Panc1 (cell line): ENCODE results near the gene TDO2. TPM values are rescaled to one million over a fixed set of nuclear protein-coding genes. Genes with fewer than 3 reads are reported as not detected.

Source experiments
- ATAC-seq: fragments of 200-7000 bp; cut with Tn5 transposase; 2 replicates; pipeline ENCODE4 v1.9.1; 2020; ENCODE audit warnings: mild to moderate bottlenecking, moderate library complexity
- BruUV-seq: library from RNA; stranded (reverse); fragments of 400-500 nt; replicated peaks from 2 replicates; lab custom pipeline; 2021; lab: Mats Ljungman, UMichigan
- CTCF ChIA-PET: fragments of 300-600 bp; sonication (Branson Sonifier 250); formaldehyde crosslinking; loops from one replicate; lab custom pipeline; 2022; ENCODE audit warnings: antibody characterized with exemption; lab: Charles Lee
- POLR2A ChIA-PET: fragments of 300-600 bp; sonication (Branson Sonifier 250); formaldehyde crosslinking; loops from one replicate; lab custom pipeline; 2022; ENCODE audit warnings: antibody characterized with exemption; lab: Charles Lee
- DNase-seq: peaks from one replicate; pipeline ENCODE4 v3.0.0-alpha.2; 2010; ENCODE audit warnings: low read depth, low spot score
- H3K27ac ChIP-seq: 2 replicates; pipeline ENCODE4 v1.5.1; 2011; ENCODE audit warnings: mild to moderate bottlenecking, low read length, inconsistent platforms
- H3K27me3 ChIP-seq: fragments of 200-500 bp; sonication (Bioruptor generic); 2 replicates; pipeline ENCODE4 v1.6.0; 2014; ENCODE audit warnings: low read length, inconsistent platforms; ENCODE audit not compliant: control insufficient read depth, insufficient read depth
- H3K36me3 ChIP-seq: fragments of 200-500 bp; sonication (Bioruptor generic); 2 replicates; pipeline ENCODE4 v1.5.1; 2014; ENCODE audit warnings: inconsistent platforms, mild to moderate bottlenecking, low read length, moderate library complexity; ENCODE audit not compliant: control insufficient read depth, insufficient read depth
- H3K4me1 ChIP-seq: 2 replicates; pipeline ENCODE4 v1.5.1; 2011; ENCODE audit warnings: inconsistent platforms, mild to moderate bottlenecking, low read length, moderate library complexity; ENCODE audit not compliant: control insufficient read depth, insufficient read depth
- H3K4me3 ChIP-seq, 2 experiments: 2 replicates each; pipeline ENCODE4 v1.5.1; 2011 to 2012; ENCODE audit warnings: low read depth in 2 of 2, low read length in 2 of 2, mild to moderate bottlenecking in 2 of 2, inconsistent platforms in 1 of 2, moderate library complexity in 1 of 2
- H3K9me3 ChIP-seq: fragments of 200-500 bp; sonication (Bioruptor generic); 2 replicates; pipeline ENCODE4 v1.5.1; 2014; ENCODE audit warnings: low read depth, mild to moderate bottlenecking, inconsistent platforms, low read length, moderate library complexity; ENCODE audit not compliant: control insufficient read depth, insufficient read depth
- POLR2AphosphoS5 ChIP-seq: IDR thresholded peaks from 2 replicates; pipeline ENCODE4 v1.6.1; 2012; ENCODE audit warnings: mild to moderate bottlenecking, low read depth, low read length, moderate library complexity
- SIN3A ChIP-seq: IDR thresholded peaks from 2 replicates; pipeline ENCODE4 v1.6.1; 2012; ENCODE audit warnings: low read depth, mild to moderate bottlenecking, low read length, moderate library complexity, borderline replicate concordance; ENCODE audit not compliant: insufficient read depth
- TCF7L2 ChIP-seq: IDR thresholded peaks from 2 replicates; pipeline ENCODE4 v1.6.1; 2011; ENCODE audit warnings: mild to moderate bottlenecking, low read depth, low read length, inconsistent platforms
- in situ Hi-C: cut with HindIII; loops from 2 replicates; pipeline ENCODE4 v1.10.0; 2016; ENCODE audit warnings: low sequenced_read_pairs, low pct_unique_long_range_greater_than_20kb
- intact Hi-C: fragments of 100-400 bp; cut with micrococcal nuclease; formaldehyde crosslinking; loops from one replicate; pipeline ENCODE4 v1.10.0; 2022; ENCODE audit not compliant: unreplicated experiment
- total RNA-seq: library from RNA; stranded (reverse); gene quantifications from one replicate; pipeline ENCODE4 v1.2.1, GENCODE V29; 2021; ENCODE audit not compliant: unreplicated experiment
- TF ChIP-seq, protein P1 (sequence below): fragments of 450-650 bp; IDR thresholded peaks from 2 replicates; pipeline ENCODE4 v1.5.1; 2017; ENCODE audit warnings: mild to moderate bottlenecking
- TF ChIP-seq, protein P2 (sequence below), 2 experiments: IDR thresholded peaks; 2 replicates each; pipeline ENCODE4 v1.6.1; 2011 to 2012; ENCODE audit warnings: low read depth in 2 of 2, control low read depth in 1 of 2, low read length in 1 of 2, mild to moderate bottlenecking in 1 of 2, moderate library complexity in 1 of 2; ENCODE audit not compliant: insufficient read depth in 1 of 2

Gene TDO2
- total RNA-seq, 1 experiment from 2014 or later = 0.13 TPM

DNA sequence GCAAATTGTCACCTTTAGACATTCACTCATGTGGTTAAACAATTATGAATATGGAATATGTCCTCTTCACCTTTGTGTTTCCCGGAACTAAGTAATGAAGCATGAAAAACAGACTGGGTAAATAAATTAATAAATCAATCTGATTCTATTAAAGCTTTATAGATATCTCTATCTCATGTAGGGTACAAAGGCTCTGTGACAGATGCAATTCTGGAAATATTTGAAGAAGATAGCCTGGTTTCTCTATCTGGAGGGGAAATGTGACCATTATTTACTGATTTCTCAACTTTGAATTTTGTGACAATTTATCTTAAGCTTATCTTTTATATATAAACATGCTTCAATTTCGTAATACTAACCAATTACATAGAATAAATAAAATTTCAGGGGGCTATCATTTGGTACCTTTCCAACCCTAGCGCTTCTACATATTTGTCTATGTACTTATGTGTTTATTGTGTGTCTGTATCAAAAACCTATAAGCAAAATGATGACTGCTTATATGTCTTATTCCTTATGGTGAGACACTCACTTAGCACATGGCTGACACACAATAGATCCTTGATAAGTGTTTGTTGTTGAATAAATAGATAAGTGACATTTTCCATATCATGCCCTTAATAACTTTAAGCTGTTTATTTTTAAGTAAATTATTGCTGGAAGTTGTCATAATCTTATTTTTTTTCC lies 40.3 kb downstream of the TDO2 start:
- Histone ChIP-seq H3K4me1 (no peaks in the 10 kb centered on the region), H3K36me3 (no peaks in the 10 kb centered on the region), H3K27me3 (no peaks in the 10 kb centered on the region), H3K9me3 (no peaks in the 10 kb centered on the region), H3K4me3 (no peak overlapping the region), H3K27ac (no peak overlapping the region)
- ATAC-seq (no peak), DNase-seq (no peak)
- BruUV-seq = no TSS peak
- TF ChIP-seq SIN3A (no peak), POLR2AphosphoS5 (no peak), TCF7L2 (no peak)
- TF ChIP-seq, protein P1, sequence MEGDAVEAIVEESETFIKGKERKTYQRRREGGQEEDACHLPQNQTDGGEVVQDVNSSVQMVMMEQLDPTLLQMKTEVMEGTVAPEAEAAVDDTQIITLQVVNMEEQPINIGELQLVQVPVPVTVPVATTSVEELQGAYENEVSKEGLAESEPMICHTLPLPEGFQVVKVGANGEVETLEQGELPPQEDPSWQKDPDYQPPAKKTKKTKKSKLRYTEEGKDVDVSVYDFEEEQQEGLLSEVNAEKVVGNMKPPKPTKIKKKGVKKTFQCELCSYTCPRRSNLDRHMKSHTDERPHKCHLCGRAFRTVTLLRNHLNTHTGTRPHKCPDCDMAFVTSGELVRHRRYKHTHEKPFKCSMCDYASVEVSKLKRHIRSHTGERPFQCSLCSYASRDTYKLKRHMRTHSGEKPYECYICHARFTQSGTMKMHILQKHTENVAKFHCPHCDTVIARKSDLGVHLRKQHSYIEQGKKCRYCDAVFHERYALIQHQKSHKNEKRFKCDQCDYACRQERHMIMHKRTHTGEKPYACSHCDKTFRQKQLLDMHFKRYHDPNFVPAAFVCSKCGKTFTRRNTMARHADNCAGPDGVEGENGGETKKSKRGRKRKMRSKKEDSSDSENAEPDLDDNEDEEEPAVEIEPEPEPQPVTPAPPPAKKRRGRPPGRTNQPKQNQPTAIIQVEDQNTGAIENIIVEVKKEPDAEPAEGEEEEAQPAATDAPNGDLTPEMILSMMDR = no peak
- TF ChIP-seq, protein P2, sequence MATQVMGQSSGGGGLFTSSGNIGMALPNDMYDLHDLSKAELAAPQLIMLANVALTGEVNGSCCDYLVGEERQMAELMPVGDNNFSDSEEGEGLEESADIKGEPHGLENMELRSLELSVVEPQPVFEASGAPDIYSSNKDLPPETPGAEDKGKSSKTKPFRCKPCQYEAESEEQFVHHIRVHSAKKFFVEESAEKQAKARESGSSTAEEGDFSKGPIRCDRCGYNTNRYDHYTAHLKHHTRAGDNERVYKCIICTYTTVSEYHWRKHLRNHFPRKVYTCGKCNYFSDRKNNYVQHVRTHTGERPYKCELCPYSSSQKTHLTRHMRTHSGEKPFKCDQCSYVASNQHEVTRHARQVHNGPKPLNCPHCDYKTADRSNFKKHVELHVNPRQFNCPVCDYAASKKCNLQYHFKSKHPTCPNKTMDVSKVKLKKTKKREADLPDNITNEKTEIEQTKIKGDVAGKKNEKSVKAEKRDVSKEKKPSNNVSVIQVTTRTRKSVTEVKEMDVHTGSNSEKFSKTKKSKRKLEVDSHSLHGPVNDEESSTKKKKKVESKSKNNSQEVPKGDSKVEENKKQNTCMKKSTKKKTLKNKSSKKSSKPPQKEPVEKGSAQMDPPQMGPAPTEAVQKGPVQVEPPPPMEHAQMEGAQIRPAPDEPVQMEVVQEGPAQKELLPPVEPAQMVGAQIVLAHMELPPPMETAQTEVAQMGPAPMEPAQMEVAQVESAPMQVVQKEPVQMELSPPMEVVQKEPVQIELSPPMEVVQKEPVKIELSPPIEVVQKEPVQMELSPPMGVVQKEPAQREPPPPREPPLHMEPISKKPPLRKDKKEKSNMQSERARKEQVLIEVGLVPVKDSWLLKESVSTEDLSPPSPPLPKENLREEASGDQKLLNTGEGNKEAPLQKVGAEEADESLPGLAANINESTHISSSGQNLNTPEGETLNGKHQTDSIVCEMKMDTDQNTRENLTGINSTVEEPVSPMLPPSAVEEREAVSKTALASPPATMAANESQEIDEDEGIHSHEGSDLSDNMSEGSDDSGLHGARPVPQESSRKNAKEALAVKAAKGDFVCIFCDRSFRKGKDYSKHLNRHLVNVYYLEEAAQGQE (IDR thresholded peaks at IDR 0.05; ENCODE audit: insufficient read depth in 1 of 2, low read depth in 2 of 2, low read length in 1 of 2) = no peak
- intact Hi-C loops = no loop called here
- ChIA-PET CTCF (no interaction called here), POLR2A (no interaction called here)
- in situ Hi-C loops = no loop called here

DNA sequence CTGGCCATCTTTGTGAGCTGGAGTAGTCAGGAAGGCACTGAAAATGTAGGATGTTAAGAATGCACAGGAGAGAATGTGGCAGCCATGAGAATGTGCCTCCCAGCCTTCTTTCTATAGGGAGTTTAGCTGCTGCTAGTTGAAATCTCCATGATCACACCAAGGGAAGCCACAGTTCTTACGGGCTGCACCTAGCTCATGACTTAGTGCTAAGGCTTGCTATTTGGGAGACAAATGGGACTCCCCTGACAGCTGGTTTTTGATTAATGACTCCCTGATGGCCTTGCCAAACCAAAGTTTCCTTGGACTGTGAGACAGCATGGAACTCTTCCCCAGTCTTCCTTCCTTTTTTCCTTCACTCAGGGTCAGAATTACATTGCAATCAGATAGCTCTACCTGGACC lies 41.0 kb downstream of the TDO2 start:
- H3K4me1 ChIP-seq = no peaks in the 10 kb centered on the region
- H3K36me3 ChIP-seq = no peaks in the 10 kb centered on the region
- no TSS peak for BruUV-seq
- POLR2A ChIA-PET = interaction anchor here (0.7 kb wide), 1 partner anchor 930 kb away, joined by 15 read pairs; no protein-coding TSS in a partner anchor
- TF ChIP-seq TCF7L2 (no peak), SIN3A (no peak), POLR2AphosphoS5 (no peak)
- TF ChIP-seq, protein P2 (IDR thresholded peaks at IDR 0.05; ENCODE audit: insufficient read depth in 1 of 2, low read depth in 2 of 2, low read length in 1 of 2) = no peak
- TF ChIP-seq, protein P1 = no peak
- in situ Hi-C loops = no loop called here
- no peaks in the 10 kb centered on the region for H3K9me3 ChIP-seq
- ATAC-seq (no peak), DNase-seq (no peak)
- CTCF ChIA-PET = no interaction called here
- H3K4me3 ChIP-seq = no peak overlapping the region
- no peak overlapping the region for H3K27ac ChIP-seq
- no peaks in the 10 kb centered on the region for H3K27me3 ChIP-seq
- intact Hi-C loops = no loop called here
